Adrenal gland (tissue), 12 donors: ENCODE measurements around the gene TNFRSF12A. TPM values are rescaled to one million over a fixed set of nuclear protein-coding genes. Genes with fewer than 3 reads are reported as not detected.
A peak's percentile ranks its signal among the peaks of the same experiment; 100 is the strongest.

ENCODE experiments used
- DNase-seq, 7 donors: peaks; one replicate each; pipeline ENCODE4 v3.0.0-alpha.2; 2019 to 2020
- H3K27ac ChIP-seq, 5 donors: fragments of 200-600 bp; sonication (generic) in 4 of 5; 1 replicate in 3 of 5; 2 replicates in 2 of 5; pipeline versions ENCODE4 v1.5.1 to v1.8.0; 2016 to 2020; ENCODE audit warnings: mild to moderate bottlenecking in 1 of 5
- H3K27me3 ChIP-seq: fragments of 200-600 bp; 2 replicates; pipeline ENCODE4 v1.8.0; 2021
- H3K36me3 ChIP-seq, 2 donors: fragments of 200-600 bp; replicated peaks in 1 of 2; 1 replicate in 1 of 2; 2 replicates in 1 of 2; pipeline versions ENCODE4 v1.5.1 to v1.8.0; 2018 to 2022
- H3K4me1 ChIP-seq, 2 donors: fragments of 200-600 bp; replicated peaks in 1 of 2; 1 replicate in 1 of 2; 2 replicates in 1 of 2; pipeline versions ENCODE4 v1.5.1 to v1.8.0; 2018 to 2021
- H3K4me3 ChIP-seq, 4 donors: fragments of 200-600 bp; sonication (generic) in 3 of 4; one replicate each; pipeline ENCODE4 v1.5.1; 2016 to 2018
- H3K9me3 ChIP-seq, 3 donors: fragments of 200-600 bp; sonication (generic) in 1 of 3; replicated peaks in 1 of 3; 1 replicate in 2 of 3; 2 replicates in 1 of 3; pipeline versions ENCODE4 v1.5.1 to v1.8.0; 2016 to 2021
- POLR2A ChIP-seq, 2 donors: fragments of 450-650 bp; IDR thresholded peaks; one replicate each; pipeline ENCODE4 v1.6.1; 2017; ENCODE audit warnings: antibody characterized with exemption in 2 of 2, mild to moderate bottlenecking in 2 of 2, moderate library complexity in 1 of 2
- WGBS, 4 donors: extraction: QIAGEN DNeasy Blood & Tissue Kit in 2 of 4; methylation state at CpG; one replicate each; pipeline versions ENCODE4 v1.1.5 to v1.1.7; 2013 to 2017; 5-methylcytosine and 5-hydroxymethylcytosine counted together
- intact Hi-C, 2 donors: fragments of 100-400 bp; cut with DNase I; formaldehyde crosslinking; loops; one replicate each; pipeline versions ENCODE4 v1.14.1 to v1.15.0; 2022 to 2023
- polyA plus RNA-seq, 3 donors: library from polyadenylated mRNA; stranded (reverse); fragments of 200-250 nt in 2 of 3; fragments of 350-450 nt in 1 of 3; fragmentation: Illumina TruSeq in 1 of 3; extraction: RNeasy Lipid Tissue Mini Kit (QIAGEN cat#74804) in 1 of 3; gene quantifications; one replicate each; pipeline ENCODE4 v1.2.3, GENCODE V29; 2013 to 2014
- total RNA-seq, 9 donors: library from RNA; depleted of rRNA in 4 of 9; stranded (reverse); fragments of >200 nt in 4 of 9; fragments of 120-200 nt in 1 of 9; fragmentation: NEBNext Ultra II Directional in 1 of 9; extraction: Animal tissue kit (Norgen Biotek cat#: 25700) in 1 of 9; gene quantifications; one replicate each; pipeline versions ENCODE4 v1.1.0 to v1.2.4, GENCODE V29; 2013 to 2023
- TF ChIP-seq, protein P1 (sequence below), 6 experiments: fragments of 450-650 bp in 4 of 6; fragments of 200-600 bp in 2 of 6; sonication (generic) in 1 of 6; IDR thresholded peaks; 1 replicate in 5 of 6; 2 replicates in 1 of 6; pipeline versions ENCODE4 v1.5.1 to v1.8.0; 2016 to 2021; ENCODE audit warnings: antibody characterized with exemption in 6 of 6, mild to moderate bottlenecking in 2 of 6, moderate library complexity in 1 of 6
- donor health status: healthy with polysubstance abuse.
- donor health status: Bipolar disorder and iron deficiency.
- donor health status: DM: yes; HTN: yes; CAD: no.
- donor health status: DM: no; HTN: no; CAD: no.
- donor health status: DM: no; HTN: no; CAD: no.
- donor health status: DM: yes; HTN: yes; CAD: no.

The TNFRSF12A gene
- total and polyA plus RNA-seq, 12 donors = 8.8 to 175 (median 42.6) TPM

DNA sequence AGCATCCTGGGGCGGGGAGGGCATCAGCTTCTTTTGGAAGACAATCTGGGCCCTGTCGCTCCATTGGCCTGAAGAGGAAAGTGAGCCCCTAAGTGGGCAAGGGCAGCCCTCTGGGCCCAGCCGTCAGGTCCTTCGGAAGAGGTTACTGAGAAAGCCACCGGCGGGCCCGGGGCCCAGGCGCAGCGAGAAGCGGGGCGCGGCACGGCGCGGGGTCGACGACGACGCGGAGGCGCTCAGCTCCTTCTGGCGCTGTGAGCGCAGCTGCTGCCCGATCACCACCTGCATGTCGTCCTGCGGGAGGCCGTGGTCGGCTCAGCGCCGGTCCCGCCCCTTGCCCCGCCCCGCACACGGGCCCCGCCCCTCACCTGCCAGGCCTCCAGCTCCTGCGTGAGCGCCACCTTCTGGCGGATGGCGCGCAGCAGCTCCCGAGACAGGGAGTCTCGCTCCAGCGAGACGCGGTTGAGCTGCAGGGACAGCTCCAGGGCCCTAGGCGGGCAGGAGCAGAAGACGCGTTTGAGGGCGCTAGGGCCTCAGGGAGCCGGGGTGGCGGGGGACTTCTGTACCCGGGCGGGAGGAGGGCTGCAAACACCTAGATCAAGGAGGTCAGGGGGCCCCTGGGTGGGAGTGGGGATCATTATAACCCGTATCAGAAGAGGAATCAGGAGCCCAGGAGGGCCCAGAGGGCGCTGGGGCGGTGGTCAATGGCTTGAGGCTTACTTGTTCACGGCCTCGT lies 8.0 kb downstream of the TNFRSF12A start:
- H3K27ac ChIP-seq = no peak overlapping the region
- H3K36me3 ChIP-seq = peaks cover 0 to 16% of the 10 kb centered on the region in 2 donors
- peak in 1 of 2 donors; percentile 22 for TF ChIP-seq POLR2A (IDR thresholded peaks at IDR 0.05)
- TF ChIP-seq, protein P1, sequence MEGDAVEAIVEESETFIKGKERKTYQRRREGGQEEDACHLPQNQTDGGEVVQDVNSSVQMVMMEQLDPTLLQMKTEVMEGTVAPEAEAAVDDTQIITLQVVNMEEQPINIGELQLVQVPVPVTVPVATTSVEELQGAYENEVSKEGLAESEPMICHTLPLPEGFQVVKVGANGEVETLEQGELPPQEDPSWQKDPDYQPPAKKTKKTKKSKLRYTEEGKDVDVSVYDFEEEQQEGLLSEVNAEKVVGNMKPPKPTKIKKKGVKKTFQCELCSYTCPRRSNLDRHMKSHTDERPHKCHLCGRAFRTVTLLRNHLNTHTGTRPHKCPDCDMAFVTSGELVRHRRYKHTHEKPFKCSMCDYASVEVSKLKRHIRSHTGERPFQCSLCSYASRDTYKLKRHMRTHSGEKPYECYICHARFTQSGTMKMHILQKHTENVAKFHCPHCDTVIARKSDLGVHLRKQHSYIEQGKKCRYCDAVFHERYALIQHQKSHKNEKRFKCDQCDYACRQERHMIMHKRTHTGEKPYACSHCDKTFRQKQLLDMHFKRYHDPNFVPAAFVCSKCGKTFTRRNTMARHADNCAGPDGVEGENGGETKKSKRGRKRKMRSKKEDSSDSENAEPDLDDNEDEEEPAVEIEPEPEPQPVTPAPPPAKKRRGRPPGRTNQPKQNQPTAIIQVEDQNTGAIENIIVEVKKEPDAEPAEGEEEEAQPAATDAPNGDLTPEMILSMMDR (IDR thresholded peaks at IDR 0.05) = peak; percentile 53 to 80 (median 71)
- intact Hi-C loops = loop anchor here in 1 of 2 donors (2.0 kb wide), 1 partner anchor 25 kb away; no protein-coding TSS in a partner anchor
- H3K4me3 ChIP-seq = peak overlapping the region in 1 of 4 donors; percentile 12
- 10 to 14% (median 12%) methylated on average over 22 to 58 of the region's 58 CpGs for WGBS, 4 donors
- no peaks in the 10 kb centered on the region for H3K9me3 ChIP-seq
- peaks cover 4 to 29% of the 10 kb centered on the region in 2 donors for H3K4me1 ChIP-seq
- H3K27me3 ChIP-seq = peaks cover 21% of the 10 kb centered on the region
- DNase-seq = peak; percentile 84 to 92 (median 89)

DNA sequence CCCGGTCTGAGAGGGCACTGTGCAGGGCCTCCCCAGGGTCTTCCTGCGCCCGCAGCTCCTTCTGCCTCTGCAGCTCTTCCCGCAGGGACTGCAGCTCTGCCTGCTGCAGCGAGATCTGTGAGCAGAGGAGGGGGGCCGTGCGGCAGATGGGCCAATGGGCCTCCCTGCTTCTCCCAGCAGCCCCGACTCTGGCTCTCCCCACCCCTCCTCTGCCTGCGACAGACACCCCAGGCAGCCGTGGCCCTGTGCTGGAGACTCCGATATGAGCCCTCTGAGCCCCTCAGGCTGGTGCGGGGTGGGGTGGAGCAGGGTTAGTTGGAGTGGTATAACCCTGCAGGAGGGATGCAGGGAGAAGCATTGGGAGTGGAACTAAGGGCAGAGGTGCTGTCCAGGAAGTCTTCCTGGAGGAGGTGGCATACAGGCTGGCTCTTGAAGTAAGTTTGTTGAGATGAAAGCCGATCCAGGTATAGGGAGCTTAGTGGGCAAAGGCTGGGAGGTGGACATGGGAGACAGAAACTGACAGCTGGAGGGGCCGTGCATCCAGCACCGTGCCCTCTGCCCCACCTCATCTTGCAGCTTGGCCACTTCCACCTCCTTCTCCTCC lies 8.7 kb downstream of the TNFRSF12A start:
- peaks cover 0 to 16% of the 10 kb centered on the region in 2 donors for H3K36me3 ChIP-seq
- peak in 1 of 7 donors; percentile 19 for DNase-seq
- peaks cover 0 to 23% of the 10 kb centered on the region in 2 donors for H3K4me1 ChIP-seq
- H3K9me3 ChIP-seq = no peaks in the 10 kb centered on the region
- H3K27ac ChIP-seq = no peak overlapping the region
- no peak for TF ChIP-seq POLR2A (IDR thresholded peaks at IDR 0.05)
- TF ChIP-seq, protein P1 (IDR thresholded peaks at IDR 0.05) = no peak
- H3K27me3 ChIP-seq = peaks cover 23% of the 10 kb centered on the region
- WGBS, 4 donors = 23 to 53% (median 31%) methylated on average over 3 to 15 of the region's 15 CpGs
- no peak overlapping the region for H3K4me3 ChIP-seq
- intact Hi-C loops = loop anchor here in 1 of 2 donors (2.0 kb wide), 1 partner anchor 26 kb away; no protein-coding TSS in a partner anchor

DNA sequence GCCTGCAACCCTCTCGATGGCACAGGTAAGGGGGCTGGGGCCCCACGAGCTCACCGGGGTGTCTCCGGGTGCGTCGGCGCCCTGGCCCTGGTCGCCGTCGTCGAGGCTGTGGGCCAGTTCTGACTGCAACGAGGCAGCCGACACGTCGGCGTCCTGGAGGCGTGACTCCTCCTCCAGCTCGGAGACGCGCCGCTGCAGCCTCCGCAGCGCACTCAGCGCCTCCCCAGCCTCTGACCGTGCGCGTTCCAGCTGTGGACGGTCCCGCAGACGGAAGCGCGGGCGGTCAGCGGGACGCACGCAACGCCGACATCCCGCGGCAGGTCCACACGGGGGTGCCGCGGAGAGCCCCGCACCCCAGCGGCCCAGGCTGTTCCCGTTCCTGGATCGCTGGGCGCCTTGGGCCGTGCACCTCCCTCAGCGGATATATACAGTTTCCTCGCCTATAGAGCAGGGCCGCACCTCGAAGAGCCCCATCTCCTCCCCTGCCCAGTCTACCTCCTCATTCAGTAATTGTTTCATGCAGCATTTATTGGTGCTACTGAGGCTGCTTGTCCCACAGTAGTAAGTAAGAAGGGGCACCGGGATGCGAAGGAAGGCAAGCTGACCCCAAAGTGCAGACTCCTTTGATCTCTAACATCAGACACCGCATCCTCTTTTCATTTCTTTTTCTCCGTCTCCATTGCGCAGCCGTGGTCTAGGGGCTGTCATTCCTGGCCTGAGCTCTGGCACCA lies 9.5 kb downstream of the TNFRSF12A start:
- TF ChIP-seq POLR2A (IDR thresholded peaks at IDR 0.05) = no peak
- TF ChIP-seq, protein P1 (IDR thresholded peaks at IDR 0.05) = no peak
- no peak overlapping the region for H3K27ac ChIP-seq
- H3K4me3 ChIP-seq = no peak overlapping the region
- H3K27me3 ChIP-seq = peaks cover 29% of the 10 kb centered on the region
- peaks cover 0 to 18% of the 10 kb centered on the region in 2 donors for H3K4me1 ChIP-seq
- intact Hi-C loops = loop anchor here (2.0 to 5.0 kb wide), 2 partner anchors 27 to 32 kb away; no protein-coding TSS in a partner anchor
- WGBS, 4 donors = 9 to 64% (median 20%) methylated on average over 6 to 59 of the region's 59 CpGs
- peaks cover 0 to 16% of the 10 kb centered on the region in 2 donors for H3K36me3 ChIP-seq
- peak in 1 of 7 donors; percentile 18 for DNase-seq
- H3K9me3 ChIP-seq = no peaks in the 10 kb centered on the region
